NCI-H526 treated with DMSO at 0.1 percent for 48 hours (cell line): ENCODE results near the gene MIF4GD.
"Not testable (repeated sequence)": the region's sequence is repeated elsewhere in the genome, so short reads cannot be mapped to it uniquely, and the experiment has no call there.

Experiments used
- DNase-seq: peaks from one replicate; lab custom pipeline; 2025; lab: John Stamatoyannopoulos, UW

The MIF4GD gene

GRCh38 chr17:75270966-75271232, at the start of gene MIF4GD:
MIF4GD (minus strand) TSS chr17:75271231; CDS start chr17:75270195, 1,036 bp downstream.
- DNase-seq = no peak

GRCh38 chr17:75319904-75320691, 49.1 kb upstream of the MIF4GD start:
- DNase-seq = no peak

DNA sequence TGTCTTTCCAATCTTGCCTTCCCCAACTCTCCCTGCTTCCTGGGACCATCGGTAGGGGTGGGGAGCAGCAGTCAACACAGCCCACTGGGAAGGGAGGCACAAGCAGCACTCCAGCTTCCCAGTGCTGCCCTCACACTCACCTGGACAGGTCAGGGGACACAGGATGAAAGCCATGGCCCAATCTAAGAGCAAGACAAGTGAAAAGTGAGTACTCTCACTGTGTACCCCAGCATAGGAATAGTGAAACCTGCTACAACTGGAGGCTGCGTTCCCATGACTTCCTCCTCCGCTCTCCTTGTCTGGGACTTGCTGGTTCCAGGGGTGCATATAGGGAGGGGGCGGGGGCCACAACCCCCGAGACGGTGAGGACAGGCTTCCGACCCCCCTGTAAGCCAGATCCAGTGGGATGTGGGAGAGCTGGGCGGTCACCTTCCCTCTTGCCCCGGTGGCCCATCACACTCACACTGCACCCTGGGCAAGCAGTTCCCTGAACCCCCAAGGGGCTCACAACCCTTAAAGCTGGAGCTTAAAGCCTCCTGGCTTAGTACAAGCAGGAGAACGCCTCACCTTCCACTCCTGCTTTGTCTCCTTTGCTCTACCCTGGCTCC, 47.7 kb upstream of the MIF4GD start:
- no peak for DNase-seq

- no peak for DNase-seq
These were observed 47.2 kb upstream of the MIF4GD start for GRCh38 chr17:75318211-75318610.

DNA sequence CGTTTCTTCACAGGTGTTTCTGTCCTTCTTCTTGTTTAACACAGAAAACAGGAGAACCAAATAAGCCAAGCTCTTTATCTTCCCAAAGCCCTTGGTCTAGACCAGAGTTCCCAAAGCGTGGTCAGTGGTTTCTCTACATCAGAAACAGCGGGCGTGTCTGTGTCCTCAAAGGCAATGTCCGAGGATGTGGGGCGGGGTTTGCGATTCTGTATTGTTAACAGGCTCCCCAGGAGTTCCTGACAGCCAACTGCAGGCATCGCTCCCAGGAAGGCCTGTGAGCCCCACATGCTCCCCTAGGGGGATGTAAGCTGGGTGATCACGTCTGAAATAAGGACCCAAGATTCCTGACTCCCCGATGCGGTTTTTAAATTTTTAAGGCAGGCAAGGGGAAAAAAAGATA, 46.6 kb upstream of the MIF4GD start:
- no peak for DNase-seq

DNA sequence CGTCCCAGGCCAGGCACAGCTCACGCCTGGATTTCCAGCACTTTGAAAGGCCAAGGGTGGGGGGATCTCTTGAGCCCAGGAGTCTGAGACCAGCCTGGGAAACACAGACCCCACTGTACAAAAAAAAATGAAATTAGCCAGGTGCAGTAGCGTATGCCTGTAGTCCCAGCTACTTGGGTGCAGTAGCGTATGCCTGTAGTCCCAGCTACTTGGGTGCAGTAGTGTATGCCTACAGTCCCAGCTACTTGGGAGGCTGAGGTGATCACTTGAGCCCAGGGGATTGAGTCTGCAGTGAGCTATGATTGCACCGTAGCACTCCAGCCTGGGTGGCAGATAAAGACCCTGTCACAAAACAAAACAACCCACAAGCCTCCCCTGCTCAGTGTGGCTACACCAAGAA, 45.2 kb upstream of the MIF4GD start:
- no peak for DNase-seq

GRCh38 chr17:75315541-75316243, 44.7 kb upstream of the MIF4GD start:
- DNase-seq = no peak

GRCh38 chr17:75313941-75314551, 43.0 kb upstream of the MIF4GD start:
- no peak for DNase-seq

- no peak for DNase-seq
These were observed 38.0 kb upstream of the MIF4GD start for GRCh38 chr17:75308732-75309629.

GRCh38 chr17:75307957-75308731, 37.1 kb upstream of the MIF4GD start:
- DNase-seq = no peak

DNA sequence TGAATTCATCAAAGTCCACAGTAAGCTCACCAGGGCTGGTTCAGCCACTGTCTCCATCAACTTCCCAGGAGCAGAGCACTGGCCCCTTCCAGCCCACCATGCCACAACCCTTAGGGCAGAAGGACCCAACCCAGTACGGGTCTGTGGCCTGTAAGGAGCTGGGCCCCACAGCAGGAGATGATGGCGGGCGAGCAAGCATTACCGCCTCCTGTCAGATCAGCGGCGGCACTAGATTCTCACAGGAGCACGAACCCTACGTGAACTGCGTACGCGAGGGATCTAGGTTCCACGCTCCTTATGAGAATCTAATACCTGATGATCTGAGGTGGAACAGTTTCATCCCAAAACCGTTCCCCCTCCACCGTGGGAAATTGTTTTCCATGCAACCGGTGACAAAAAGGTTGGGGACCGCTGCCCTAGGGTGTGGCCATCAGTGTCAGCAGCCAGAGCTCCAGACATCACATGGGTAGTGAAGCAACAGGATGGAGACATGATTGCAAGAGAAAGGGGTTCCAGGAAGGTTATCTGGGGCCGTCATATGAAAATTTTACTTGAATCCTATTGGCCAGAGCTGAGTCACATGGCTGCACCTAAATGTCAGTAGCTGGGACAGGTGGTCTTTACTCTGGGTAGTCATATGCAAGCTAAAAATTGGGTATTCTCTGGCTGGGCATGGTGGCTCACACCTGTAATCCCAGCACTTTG, 30.6 kb upstream of the MIF4GD start:
- no peak for DNase-seq

DNA sequence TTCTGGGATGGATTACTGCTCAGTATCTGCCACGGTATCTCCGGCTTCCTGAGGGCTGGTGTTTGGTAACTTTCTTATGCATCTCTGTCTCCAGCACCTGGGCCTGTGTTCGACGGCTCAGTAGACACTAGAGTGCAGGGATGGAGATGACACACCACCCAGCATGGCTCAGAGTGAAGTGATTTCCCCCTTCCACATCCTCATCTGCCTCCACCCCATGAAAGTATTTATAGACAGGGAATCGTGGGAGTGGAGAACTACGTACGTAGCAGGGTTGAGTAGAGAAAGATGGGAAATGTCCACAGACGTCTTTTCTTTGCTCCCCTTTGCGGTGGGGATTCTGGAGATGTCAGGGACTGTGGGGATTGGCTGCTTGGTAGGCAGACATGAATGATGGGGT, 30.0 kb upstream of the MIF4GD start:
- DNase-seq = no peak

DNA sequence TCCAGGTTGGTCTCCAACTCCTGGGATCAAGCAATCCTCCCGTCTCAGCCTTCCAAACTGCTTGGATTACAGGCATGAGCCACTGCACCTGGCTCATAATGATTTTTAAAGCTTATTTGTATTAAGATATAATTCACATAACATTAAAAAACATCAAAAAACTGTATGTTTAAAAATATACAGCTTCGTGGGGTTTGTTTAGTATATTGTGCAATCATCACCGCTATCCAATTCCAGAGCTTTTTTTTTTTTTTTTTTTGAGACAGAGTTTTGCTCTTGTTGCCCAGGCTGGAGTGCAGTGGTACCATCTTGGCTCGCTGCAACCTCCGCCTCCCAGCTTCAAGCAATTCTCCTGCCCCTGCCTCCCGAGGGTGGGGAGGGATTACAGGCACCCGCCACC, 29.2 kb upstream of the MIF4GD start:
- no peak for DNase-seq

GRCh38 chr17:75295201-75296158, 24.4 kb upstream of the MIF4GD start:
- DNase-seq = no peak

DNA sequence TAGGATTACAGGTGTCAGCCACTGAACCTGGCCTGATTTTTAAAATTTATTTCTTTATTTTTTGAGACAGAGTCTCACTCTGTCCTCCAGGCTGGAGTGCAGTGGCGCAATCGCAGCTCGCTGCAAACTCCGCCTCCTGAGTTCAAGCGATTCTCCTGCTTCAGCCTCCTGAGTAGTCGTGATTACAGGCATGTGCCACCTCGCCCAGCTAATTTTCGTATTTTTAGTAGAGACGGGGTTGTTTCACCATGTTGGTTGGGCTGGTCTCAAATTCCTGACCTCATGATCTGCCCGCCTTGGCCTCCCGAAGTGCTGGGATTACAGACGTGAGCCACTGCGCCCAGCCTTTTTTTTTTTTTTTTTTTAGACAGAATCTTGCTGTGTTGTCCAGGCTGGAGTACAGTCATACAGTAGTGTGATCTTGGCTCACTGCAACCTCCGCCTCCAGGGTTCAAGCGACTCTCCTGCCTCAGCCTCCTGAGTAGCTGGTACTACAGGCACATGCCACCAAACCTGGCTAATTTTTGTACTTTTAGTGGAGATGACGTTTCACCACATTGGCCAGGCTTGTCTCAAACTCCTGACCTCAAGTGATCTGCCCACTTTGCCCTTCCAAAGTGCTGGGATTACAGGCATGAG, 21.9 kb upstream of the MIF4GD start:
- not testable (repeated sequence) for DNase-seq

DNA sequence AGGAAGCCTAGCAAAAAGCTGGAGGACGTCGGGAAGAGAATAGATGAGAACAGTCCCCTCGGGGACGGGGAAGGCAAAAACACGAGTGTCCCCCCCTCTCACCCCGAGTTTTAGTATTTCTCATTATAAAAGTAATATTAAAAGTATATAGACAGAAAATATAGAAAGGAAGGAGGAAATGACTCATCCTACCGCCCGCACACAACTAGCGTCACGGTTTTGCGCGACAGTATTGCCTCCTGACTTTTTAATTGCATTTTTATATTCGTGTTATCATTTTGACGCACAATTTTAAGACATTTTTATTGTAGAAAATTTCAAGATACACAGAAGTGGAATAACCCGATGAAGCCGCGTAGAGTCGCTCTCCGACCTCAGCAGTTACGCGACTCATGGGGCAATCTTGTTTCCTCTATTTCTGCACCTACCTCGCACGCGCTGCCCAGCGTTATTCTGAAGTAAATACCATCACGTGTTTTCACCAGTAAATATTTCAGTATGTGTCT, 18.9 kb upstream of the MIF4GD start:
- peak; percentile 52 for DNase-seq

- DNase-seq = peak; percentile 98
These were observed 18.2 kb upstream of the MIF4GD start, which contains the start of gene SLC25A19 for GRCh38 chr17:75289115-75289831. SLC25A19 (minus strand) TSS chr17:75289433; CDS start chr17:75286764, 2,669 bp downstream.

GRCh38 chr17:75288770-75289114, 17.7 kb upstream of the MIF4GD start:
- peak; percentile 66 for DNase-seq
